GM12891 (cell line): ENCODE results near the gene IRS1.

Experiments used
- POLR2A ChIP-seq: IDR thresholded peaks from 2 replicates; pipeline ENCODE4 v1.6.1; 2011; ENCODE audit warnings: low read depth, low read length, control low read depth
- POLR2AphosphoS5 ChIP-seq: IDR thresholded peaks from 2 replicates; pipeline ENCODE4 v1.6.1; 2011; ENCODE audit warnings: low read depth, low read length, control low read depth
- POU2F2 ChIP-seq: IDR thresholded peaks from 2 replicates; pipeline ENCODE4 v1.6.1; 2011; ENCODE audit warnings: low read depth, mild to moderate bottlenecking, control low read depth, low read length, moderate library complexity
- SPI1 ChIP-seq: IDR thresholded peaks from 2 replicates; pipeline ENCODE4 v1.6.1; 2011; ENCODE audit warnings: low read depth, low read length, control low read depth
- TAF1 ChIP-seq: IDR thresholded peaks from 2 replicates; pipeline ENCODE4 v1.6.1; 2011; ENCODE audit warnings: low read depth, low read length, control low read depth

DNA sequence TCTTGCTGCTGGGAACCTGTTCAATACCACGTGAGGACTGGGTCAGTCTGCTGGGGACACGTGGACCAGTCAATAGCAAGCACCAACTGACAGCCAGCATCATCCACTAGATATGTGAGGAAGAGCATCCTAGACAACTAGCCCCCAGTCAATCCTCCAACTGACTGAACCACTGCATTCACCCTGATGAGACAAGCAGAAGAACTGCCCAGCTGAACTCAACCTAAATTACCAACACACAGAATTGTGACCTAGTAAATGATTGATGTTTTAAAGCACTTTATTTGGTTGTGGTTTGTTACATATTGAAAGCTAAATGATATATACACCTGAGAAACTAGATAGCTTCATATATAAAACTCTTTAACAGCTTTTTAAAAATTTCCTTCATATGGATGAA lies 15.7 kb downstream of the IRS1 start:
- TF ChIP-seq POLR2A = no peak
- TF ChIP-seq POLR2AphosphoS5 = no peak
- TF ChIP-seq TAF1 = no peak
- TF ChIP-seq SPI1 = no peak
- TF ChIP-seq POU2F2 = no peak
